Caco-2 (cell line): ENCODE measurements around the gene SPECC1. TPM values are rescaled to one million over a fixed set of nuclear protein-coding genes. Genes with fewer than 3 reads are reported as not detected.

Experiments used
- BruUV-seq: library from RNA; stranded (reverse); fragments of 400-500 nt; replicated peaks from 2 replicates; lab custom pipeline; 2021; lab: Mats Ljungman, UMichigan
- CTCF ChIA-PET: fragments of 300-600 bp; sonication (Branson Sonifier 250); formaldehyde crosslinking; loops from one replicate; lab custom pipeline; 2022; ENCODE audit warnings: antibody characterized with exemption; lab: Charles Lee
- POLR2A ChIA-PET: fragments of 300-600 bp; sonication (Branson Sonifier 250); formaldehyde crosslinking; loops from one replicate; lab custom pipeline; 2022; ENCODE audit warnings: antibody characterized with exemption; lab: Charles Lee
- DNase-seq, 2 experiments: peaks; one replicate each; pipeline versions ENCODE4 v3.0.0 to v3.0.0-alpha.2; 2020 to 2022
- H3K27me3 ChIP-seq: replicated peaks from 2 replicates; pipeline ENCODE4 v1.6.0; 2011; ENCODE audit warnings: low read length; ENCODE audit not compliant: control insufficient read depth, insufficient read depth
- H3K36me3 ChIP-seq: 2 replicates; pipeline ENCODE4 v1.5.1; 2011; ENCODE audit warnings: low read length; ENCODE audit not compliant: control insufficient read depth, insufficient read depth
- H3K4me1 ChIP-seq: fragments of 250-450 bp; sonication (Bioruptor Pico); 2 replicates; pipeline ENCODE4 v1.5.1; 2020; ENCODE audit warnings: mild to moderate bottlenecking
- H3K4me3 ChIP-seq: 2 replicates; pipeline ENCODE4 v1.5.1; 2011; ENCODE audit warnings: low read depth, mild to moderate bottlenecking, control low read depth, low read length
- H3K9me3 ChIP-seq: fragments of 250-450 bp; sonication (Bioruptor Pico); 2 replicates; pipeline ENCODE4 v1.5.1; 2020; ENCODE audit warnings: mild to moderate bottlenecking, moderate library complexity
- H3K27ac Mint-ChIP-seq: one replicate; pipeline ENCODE4 v1.8.0; 2022; ENCODE audit warnings: mixed read lengths; ENCODE audit not compliant: unreplicated experiment
- H3K27me3 Mint-ChIP-seq: one replicate; pipeline ENCODE4 v1.8.0; 2022; ENCODE audit warnings: mixed read lengths; ENCODE audit not compliant: insufficient read depth, unreplicated experiment
- H3K36me3 Mint-ChIP-seq: one replicate; pipeline ENCODE4 v1.8.0; 2022; ENCODE audit warnings: mild to moderate bottlenecking, mixed read lengths; ENCODE audit not compliant: insufficient read depth, unreplicated experiment
- H3K4me1 Mint-ChIP-seq: one replicate; pipeline ENCODE4 v1.8.0; 2022; ENCODE audit warnings: low read depth, mixed read lengths; ENCODE audit not compliant: unreplicated experiment
- H3K4me3 Mint-ChIP-seq: one replicate; pipeline ENCODE4 v1.8.0; 2022; ENCODE audit warnings: mild to moderate bottlenecking, moderate library complexity, mixed read lengths; ENCODE audit not compliant: unreplicated experiment
- H3K9me3 Mint-ChIP-seq: one replicate; pipeline ENCODE4 v1.8.0; 2022; ENCODE audit warnings: mixed read lengths; ENCODE audit not compliant: unreplicated experiment
- CTCF ChIP-seq, 2 experiments: fragments of 200-600 bp in 1 of 2; IDR thresholded peaks; 1 replicate in 1 of 2; 2 replicates in 1 of 2; pipeline versions ENCODE4 v1.5.1 to v1.8.0; 2011 to 2022; ENCODE audit warnings: antibody characterized with exemption in 1 of 2, control low read depth in 1 of 2, inconsistent platforms in 1 of 2, low read depth in 1 of 2, low read length in 1 of 2, mild to moderate bottlenecking in 1 of 2, moderate library complexity in 1 of 2; ENCODE audit not compliant: insufficient read depth in 1 of 2, severe bottlenecking in 1 of 2, unreplicated experiment in 1 of 2
- intact Hi-C: fragments of 100-400 bp; cut with micrococcal nuclease; formaldehyde crosslinking; loops from one replicate; pipeline ENCODE4 v1.10.0; 2022; ENCODE audit not compliant: unreplicated experiment
- total RNA-seq: library from RNA; stranded (reverse); gene quantifications from 2 replicates; pipeline ENCODE4 v1.2.3, GENCODE V29; 2022

SPECC1 gene
- total RNA-seq, 1 experiment from 2014 or later: 123 TPM

GRCh38 chr17:19975601-19976000 is 33.6 kb upstream of the SPECC1 start:
- Histone ChIP-seq H3K27me3 (no peaks in the 10 kb centered on the region), H3K4me1 (peaks cover 4% of the 10 kb centered on the region; the same call in 1 of the 2 replicates), H3K4me3 (no peak overlapping the region), H3K9me3 (no peaks in the 10 kb centered on the region), H3K36me3 (no peaks in the 10 kb centered on the region)
- H3K4me1 Mint-ChIP-seq: no peaks in the 10 kb centered on the region
- peak overlapping the region; percentile 54 for H3K4me3 Mint-ChIP-seq
- CTCF ChIA-PET: no interaction called here
- TF ChIP-seq CTCF (IDR thresholded peaks at IDR 0.05; ENCODE audit: insufficient read depth in 1 of 2, low read depth in 1 of 2, low read length in 1 of 2, severe bottlenecking in 1 of 2, unreplicated experiment in 1 of 2): no peak
- peak overlapping the region; percentile 25 for H3K27ac Mint-ChIP-seq
- POLR2A ChIA-PET: no interaction called here
- intact Hi-C loops: no loop called here
- no peaks in the 10 kb centered on the region for H3K27me3 Mint-ChIP-seq
- DNase-seq: no peak
- H3K9me3 Mint-ChIP-seq: no peaks in the 10 kb centered on the region
- TSS peak; percentile 26 for BruUV-seq
- peaks cover 38% of the 10 kb centered on the region for H3K36me3 Mint-ChIP-seq

- Mint-ChIP-seq H3K27ac (peak within 1 kb of the TSS; percentile 90), H3K36me3 (peaks cover 26% of the 10 kb centered on the region), H3K4me1 (no peaks in the 10 kb centered on the region), H3K4me3 (peak within 1 kb of the TSS; percentile 94), H3K9me3 (no peaks in the 10 kb centered on the region), H3K27me3 (no peaks in the 10 kb centered on the region)
- POLR2A ChIA-PET: interaction anchor here (0.5 to 1.0 kb wide), 3 partner anchors 13 to 32 kb away, joined by 3 to 4 read pairs (median 3); partner anchors contain the start of gene SPECC1
- Histone ChIP-seq H3K4me3 (peak within 1 kb of the TSS; percentile 83), H3K4me1 (peaks cover 4% of the 10 kb centered on the region; the same call in 1 of the 2 replicates), H3K36me3 (no peaks in the 10 kb centered on the region), H3K9me3 (no peaks in the 10 kb centered on the region), H3K27me3 (no peaks in the 10 kb centered on the region)
- intact Hi-C loops: loop anchor here (1.0 kb wide), 1 partner anchor 19 kb away; no protein-coding TSS in a partner anchor
- BruUV-seq: no TSS peak
- CTCF ChIA-PET: interaction anchor here (1.0 to 1.4 kb wide), 2 partner anchors 16 to 118 kb away, joined by 3 to 10 read pairs; no protein-coding TSS in a partner anchor
- no peak for TF ChIP-seq CTCF (IDR thresholded peaks at IDR 0.05; ENCODE audit: insufficient read depth in 1 of 2, low read depth in 1 of 2, low read length in 1 of 2, severe bottlenecking in 1 of 2, unreplicated experiment in 1 of 2)
- peak; percentile 95 to 96 for DNase-seq
Observed at GRCh38 chr17:19977293-19978208, 31.6 kb upstream of the SPECC1 start, which contains the start of gene AKAP10. Gene AKAP10 (minus strand): TSS chr17:19977828. CDS start chr17:19977679, 149 bp downstream.

GRCh38 chr17:19978209-19978802 is 30.9 kb upstream of the SPECC1 start:
- peaks cover 4% of the 10 kb centered on the region; the same call in 1 of the 2 replicates for H3K4me1 ChIP-seq
- CTCF ChIA-PET: interaction anchor here (1.0 to 1.4 kb wide), 2 partner anchors 15 to 117 kb away, joined by 3 to 10 read pairs; no protein-coding TSS in a partner anchor
- Mint-ChIP-seq H3K4me1 (no peaks in the 10 kb centered on the region), H3K36me3 (peaks cover 20% of the 10 kb centered on the region), H3K27me3 (no peaks in the 10 kb centered on the region), H3K4me3 (peak overlapping the region; percentile 94), H3K9me3 (no peaks in the 10 kb centered on the region), H3K27ac (peak overlapping the region; percentile 90)
- TF ChIP-seq CTCF (IDR thresholded peaks at IDR 0.05; ENCODE audit: insufficient read depth in 1 of 2, low read depth in 1 of 2, low read length in 1 of 2, severe bottlenecking in 1 of 2, unreplicated experiment in 1 of 2): no peak
- no peaks in the 10 kb centered on the region for H3K9me3 ChIP-seq
- H3K36me3 ChIP-seq: no peaks in the 10 kb centered on the region
- no TSS peak for BruUV-seq
- H3K4me3 ChIP-seq: peak overlapping the region; percentile 83
- POLR2A ChIA-PET: interaction anchor here (1.0 kb wide), 1 partner anchor 31 kb away, joined by 4 read pairs; the partner anchor contains the start of gene SPECC1
- no peaks in the 10 kb centered on the region for H3K27me3 ChIP-seq
- no peak for DNase-seq
- intact Hi-C loops: no loop called here
